T-helper 1 cell (primary cell): ENCODE results near the gene MGRN1.

Experiments used
- DNase-seq, 5 donors: peaks; one replicate each; pipeline ENCODE4 v3.0.0-alpha.2; 2012 to 2020

The MGRN1 gene

DNA sequence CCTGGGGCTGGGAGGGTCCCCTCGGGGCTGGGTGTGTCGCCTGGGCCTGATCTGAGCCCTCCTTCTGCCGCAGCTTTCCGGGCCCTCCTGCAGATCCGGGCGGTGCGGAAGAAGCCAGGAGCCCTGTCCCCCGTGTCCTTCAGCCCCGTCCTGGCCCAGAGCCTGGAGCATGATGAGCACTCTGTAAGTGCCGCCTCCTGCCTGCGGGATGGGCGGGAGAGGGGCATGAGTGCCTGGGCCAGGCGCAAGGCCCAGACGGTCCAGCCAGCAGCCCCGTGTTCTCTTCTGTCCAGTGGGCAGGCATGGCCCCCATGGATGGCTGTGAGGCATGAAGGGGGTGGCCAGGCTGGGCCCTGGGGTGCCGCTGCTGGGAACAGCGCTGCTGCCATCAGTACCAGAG is 52.8 kb downstream of the MGRN1 start:
- DNase-seq = no peak

- DNase-seq = no peak
Measured at GRCh38 chr16:4677994-4678393, 53.4 kb downstream of the MGRN1 start.

DNA sequence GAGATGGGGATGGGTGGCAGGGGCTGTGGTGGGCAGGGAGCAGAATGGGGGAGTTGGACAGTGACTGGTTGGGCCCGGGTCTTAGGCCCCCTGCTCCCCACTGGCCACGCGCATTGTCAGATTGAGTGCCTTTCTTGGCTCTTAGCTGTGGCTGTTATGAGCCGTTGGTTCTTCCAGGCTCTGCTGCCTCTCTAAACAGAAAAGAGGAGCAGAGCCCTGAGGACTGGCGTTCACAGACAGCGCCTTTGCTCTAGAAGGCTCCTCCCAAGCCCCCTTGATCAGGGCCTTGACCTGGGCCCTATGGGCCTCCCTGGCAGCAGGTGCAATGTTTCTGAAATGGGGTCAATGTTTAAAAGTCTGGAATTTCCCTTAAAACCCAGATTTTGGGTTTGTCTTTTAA is 54.0 kb downstream of the MGRN1 start:
- no peak for DNase-seq

DNA sequence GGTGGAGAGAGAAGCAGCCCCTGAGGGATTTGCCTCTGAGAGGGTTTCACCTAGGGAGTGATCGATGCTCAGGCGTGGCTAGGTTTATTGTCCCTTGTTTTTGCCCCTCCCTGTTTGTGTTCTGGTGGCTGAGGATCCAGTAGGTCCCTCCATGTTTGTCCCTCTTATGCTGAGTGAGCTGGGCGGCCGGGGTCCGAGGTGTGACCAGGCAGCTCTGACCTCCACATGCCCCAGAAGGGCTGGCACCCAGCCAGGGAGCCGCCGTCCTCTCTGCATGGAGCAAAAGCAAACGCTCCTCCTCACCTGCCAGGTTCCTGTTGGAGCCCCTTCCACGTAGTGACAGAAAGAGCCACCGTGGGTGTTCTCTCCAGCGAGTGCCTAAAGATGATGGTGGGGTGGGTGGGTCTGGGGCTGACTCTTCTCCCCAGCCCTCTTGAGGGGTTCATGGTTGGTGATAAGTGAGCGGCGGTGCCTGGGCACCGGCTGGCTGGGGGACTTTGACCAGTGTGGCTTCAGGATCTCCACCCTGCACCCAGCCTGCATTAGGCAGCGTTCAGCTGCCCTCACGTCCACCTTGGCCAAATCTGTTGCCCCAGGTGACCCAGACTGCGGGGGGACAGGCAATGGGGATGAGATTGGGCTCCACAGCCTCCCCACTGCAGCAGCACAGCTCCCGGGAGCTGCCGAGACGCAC is 54.7 kb downstream of the MGRN1 start:
- DNase-seq = no peak

DNA sequence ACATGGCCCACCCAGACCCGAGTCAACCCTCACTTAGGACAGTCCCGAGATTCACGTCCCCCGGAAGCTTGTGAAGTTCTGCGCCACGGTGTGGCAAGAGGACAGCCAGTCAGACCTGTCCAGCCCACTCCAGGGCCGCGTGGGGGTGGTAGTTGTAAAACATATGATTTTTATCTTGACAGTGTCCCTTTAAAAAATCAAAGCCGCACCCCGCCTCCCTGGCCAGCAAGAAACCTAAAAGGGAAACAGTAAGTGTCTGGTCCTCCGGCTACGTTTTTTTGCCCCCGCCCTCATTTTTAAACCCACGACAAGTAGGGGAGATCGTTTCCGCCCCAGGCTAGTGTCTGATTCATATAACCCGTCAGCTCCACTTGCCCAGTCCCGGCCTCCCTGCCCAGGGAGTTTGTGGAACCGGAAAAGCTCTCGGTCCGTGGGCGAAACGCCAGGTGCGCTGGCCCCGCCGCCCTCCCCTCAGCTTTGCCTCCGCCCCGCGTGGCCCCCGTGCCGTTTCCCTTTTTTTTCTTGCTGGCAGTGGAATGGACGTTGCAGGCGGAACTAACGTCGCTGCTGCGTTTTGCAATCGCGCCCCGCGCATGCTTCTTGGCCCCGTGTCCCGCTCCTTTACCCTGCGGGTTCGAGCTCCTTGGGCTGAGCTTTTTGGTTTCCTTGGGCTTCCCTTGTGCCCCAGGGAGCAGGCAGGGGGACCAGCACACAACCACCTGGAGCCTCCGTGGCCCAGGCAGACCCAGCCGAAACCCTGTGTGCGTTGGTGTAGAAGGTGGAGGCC is 55.4 kb downstream of the MGRN1 start:
- no peak for DNase-seq

DNA sequence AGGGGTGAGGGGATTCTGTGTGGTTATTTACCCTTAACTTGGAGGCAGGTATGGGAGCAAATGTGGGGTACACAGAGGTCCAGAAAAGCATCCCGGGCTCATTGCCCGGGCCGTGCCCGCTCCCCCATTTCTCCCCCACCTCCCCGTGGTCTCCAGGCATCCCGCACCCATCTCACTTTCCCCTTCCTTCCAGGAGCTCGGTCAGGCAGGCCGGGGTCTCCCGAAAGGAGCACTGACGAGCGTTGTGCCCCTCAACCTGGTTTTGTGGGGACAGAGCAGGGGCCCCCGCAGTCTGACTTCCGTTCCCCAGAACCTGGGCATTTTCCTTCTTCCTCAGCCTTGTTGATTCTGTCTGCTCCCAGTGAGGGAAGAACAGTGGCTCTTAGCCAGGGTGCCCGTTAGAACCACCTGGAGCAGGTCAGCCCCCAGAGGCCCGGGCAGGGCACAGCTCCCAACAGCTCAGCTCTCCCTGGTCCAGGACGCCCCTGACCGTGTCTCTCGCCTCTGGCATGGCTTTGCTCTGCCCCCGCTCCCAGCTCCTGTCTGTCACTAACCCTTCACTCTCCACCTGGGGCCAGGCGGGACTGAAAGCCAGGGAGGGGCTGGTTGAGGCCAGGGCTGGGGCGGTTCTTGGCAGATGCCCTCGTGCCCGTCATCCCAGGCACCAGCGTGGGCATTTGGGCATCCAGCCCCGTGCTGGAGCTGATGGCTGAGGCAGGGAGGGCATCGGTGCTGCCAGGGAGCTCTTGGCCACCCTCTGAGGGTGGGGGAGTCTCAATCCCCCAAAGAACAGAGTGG is 56.2 kb downstream of the MGRN1 start:
- no peak for DNase-seq

GRCh38 chr16:4681471-4682083 is 57.0 kb downstream of the MGRN1 start:
- no peak for DNase-seq

GRCh38 chr16:4682084-4682591 is 57.5 kb downstream of the MGRN1 start:
- DNase-seq = no peak

DNA sequence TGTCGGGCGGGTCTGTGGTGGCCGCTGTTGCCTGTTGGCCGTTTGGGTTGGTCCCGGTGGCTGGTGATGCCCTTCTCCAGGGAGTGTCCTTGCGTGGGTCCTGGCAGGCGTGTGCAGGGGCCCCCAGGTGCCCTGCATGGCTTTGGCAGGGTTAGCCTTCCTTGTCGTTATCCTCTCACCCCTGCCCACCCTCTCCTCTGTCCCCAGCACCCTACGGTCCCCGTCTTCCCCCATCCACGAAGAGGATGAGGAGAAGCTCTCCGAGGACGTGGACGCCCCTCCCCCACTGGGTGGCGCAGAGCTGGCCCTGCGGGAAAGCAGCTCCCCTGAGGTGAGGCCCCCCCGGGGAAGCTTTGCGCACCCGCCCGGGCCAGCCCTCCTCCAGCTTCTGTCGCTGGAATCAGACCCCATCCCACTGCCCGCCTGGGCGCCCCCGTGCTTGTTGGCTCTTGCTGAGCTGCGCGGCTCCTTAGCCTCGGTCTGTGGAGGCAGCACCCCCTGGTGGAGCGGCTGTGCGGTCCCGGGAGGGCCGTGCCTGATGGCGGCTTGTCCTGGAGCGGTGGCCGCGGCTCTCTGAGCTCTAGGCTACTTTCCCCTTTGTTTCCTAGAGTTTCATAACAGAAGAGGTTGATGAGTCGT is 58.1 kb downstream of the MGRN1 start:
- DNase-seq = no peak

GRCh38 chr16:4683255-4684057 is 58.8 kb downstream of the MGRN1 start:
- no peak for DNase-seq

- no peak for DNase-seq
Measured at GRCh38 chr16:4684058-4684715, 59.6 kb downstream of the MGRN1 start.

DNA sequence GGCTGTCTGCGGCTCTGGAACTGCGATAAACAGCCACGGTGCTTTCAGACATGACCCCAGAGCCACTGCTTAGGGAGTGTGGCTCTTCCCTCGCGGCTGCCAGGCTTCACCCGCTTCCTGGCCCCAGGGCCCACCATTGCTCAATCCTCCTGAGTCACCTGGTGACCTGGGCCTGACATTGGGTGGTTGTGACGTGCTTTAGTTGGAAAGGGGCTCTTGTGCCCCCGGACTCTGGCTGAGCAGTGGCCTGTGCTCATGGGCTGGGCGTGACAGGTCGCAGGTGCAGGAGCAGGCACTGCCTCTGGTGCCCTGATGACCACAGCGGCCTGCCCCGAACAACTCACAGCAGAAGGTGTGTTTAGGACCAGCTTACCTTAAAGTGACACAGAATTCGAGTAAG is 60.1 kb downstream of the MGRN1 start:
- no peak for DNase-seq

- no peak for DNase-seq
Measured at GRCh38 chr16:4685292-4685691, 60.7 kb downstream of the MGRN1 start.

GRCh38 chr16:4685776-4686496 is 61.3 kb downstream of the MGRN1 start:
- no peak for DNase-seq

- DNase-seq = no peak
Measured at GRCh38 chr16:4686497-4687210, 62.0 kb downstream of the MGRN1 start.

- DNase-seq = no peak
Measured at GRCh38 chr16:4687416-4687815, 62.8 kb downstream of the MGRN1 start.

DNA sequence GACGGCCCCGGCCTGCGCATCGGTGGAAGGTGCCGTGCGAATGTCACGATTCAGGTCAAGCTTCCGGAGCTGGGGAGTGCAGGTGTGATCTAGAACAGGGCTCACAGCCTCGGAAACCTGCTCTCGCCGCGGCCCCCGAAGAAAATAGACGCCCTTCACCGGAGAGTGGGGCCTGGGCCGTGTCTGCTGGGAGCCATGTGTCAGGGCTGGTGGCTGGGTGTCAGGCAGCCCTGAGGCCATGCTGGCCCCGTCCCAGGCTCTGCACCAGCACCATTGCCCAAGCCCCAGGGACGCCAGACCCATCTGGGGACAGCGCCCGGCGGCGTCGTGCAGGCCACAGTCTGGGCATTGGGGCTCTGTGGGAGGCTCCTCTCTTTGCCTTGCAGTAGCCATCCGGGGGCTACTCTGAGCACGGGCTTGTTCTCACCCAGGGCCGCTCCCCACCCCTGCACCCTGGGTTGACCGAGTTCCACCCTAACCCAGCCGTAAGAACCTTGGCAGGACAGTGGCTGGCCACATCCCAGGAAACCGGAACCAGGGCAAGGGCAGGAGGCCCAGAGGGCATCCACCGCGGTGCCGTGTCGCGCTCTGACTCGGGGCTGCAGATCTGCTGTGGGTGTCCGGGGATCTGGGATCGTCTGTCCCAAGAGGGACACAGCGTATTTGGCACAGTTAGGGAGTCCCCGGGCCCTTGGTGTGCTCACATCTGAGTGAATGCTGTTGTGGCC is 63.5 kb downstream of the MGRN1 start:
- DNase-seq = no peak

DNA sequence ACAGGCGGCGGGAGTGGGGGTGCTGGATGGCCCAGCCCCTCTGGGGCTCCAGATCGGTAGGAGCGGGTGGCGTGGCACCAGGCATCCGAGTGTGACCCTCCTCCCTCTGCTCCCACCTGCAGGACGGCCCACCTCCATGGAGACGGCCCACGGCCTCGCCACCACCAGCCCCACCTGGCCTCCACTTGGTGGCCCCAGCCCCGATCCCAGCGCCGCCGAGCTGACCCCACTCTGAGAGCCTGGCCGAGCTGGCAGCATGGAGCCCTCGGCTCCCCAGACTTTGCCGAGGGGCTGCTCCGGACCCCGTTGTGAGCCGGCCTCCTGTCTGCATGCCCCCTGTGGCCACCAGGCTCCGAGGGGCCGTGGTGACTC is 64.0 kb downstream of the MGRN1 start:
- no peak for DNase-seq

DNA sequence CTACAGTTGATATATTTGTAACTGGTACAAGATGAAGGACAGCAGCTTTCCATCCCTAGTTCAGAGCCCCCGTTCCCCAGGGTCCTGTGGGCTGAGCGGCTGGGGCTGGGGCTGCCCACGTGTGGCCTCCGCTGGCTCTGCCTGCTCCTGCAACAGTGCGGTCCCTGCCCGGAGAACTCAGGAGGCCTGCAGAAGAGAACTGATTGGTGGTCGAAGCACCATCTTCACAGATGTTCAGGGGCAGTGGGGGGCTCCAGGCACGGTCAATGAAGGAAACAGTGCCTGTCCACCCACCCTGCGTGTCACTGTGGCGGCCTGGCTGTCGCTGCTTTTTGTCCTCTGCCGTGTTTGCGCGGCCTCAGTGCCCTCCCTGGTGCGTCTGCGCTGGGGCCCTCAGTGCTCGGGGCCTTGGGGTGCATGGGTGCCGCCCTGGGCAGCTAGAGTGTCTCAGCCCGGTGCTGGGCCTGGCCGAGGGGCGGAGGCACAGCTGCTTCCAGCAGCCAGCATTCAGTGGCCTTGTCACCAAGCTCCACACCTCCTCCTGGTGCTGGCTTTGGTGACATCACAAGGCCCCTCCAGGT is 64.6 kb downstream of the MGRN1 start:
- no peak for DNase-seq
